ENCODE measurements around the gene SRPK2.

The SRPK2 gene

DNA sequence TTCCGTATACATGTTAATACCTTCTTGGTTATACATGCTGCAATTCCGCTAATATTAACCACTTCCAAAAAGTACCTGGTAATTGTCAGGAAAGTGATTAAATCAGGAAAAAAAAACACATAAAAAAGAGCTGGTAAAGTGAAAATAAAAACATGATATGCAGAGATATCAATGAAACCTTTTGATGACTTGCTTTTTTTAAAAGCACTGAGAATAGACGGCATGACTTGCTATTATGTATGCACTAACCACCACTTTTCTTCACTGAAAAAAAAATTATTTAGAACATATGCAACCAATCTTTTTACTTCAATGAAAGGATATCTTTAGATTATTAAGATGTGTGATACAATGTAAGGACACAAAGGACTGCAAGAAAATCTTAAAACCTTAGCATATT lies 211.7 kb downstream of the SRPK2 start:
- Histone ChIP-seq H3K9ac (ENCODE audit: low read length) (no peak overlapping the region), H3K4me2 (ENCODE audit: low read length) (no peak overlapping the region), H4K20me1 (ENCODE audit: insufficient read depth, low read length) (peaks cover 2% of the 10 kb centered on the region; the same call in 1 of the 2 replicates), H3K9me2 (ENCODE audit: low read depth, low read length) (no peaks in the 10 kb centered on the region), H3K27ac (ENCODE audit: low read depth, low read length, poor library complexity, severe bottlenecking) (no peak overlapping the region), H3K27me3 (ENCODE audit: insufficient read depth, low read length) (no peaks in the 10 kb centered on the region), H3K4me1 (ENCODE audit: insufficient read depth, low read length, severe bottlenecking) (peaks cover 9% of the 10 kb centered on the region), H3K9me3 (ENCODE audit: low read length) (peaks cover 6% of the 10 kb centered on the region), H3K36me3 (ENCODE audit: insufficient read depth, low read length) (no peaks in the 10 kb centered on the region), H3K4me3 (ENCODE audit: low read depth, low read length, poor library complexity, severe bottlenecking) (no peak overlapping the region), H3K79me2 (ENCODE audit: insufficient read depth, low read length) (no peaks in the 10 kb centered on the region), H3F3A (ENCODE audit: insufficient read depth, low read length) (no peaks in the 10 kb centered on the region), H2AFZ (ENCODE audit: low read length) (no peak overlapping the region)
- TF ChIP-seq EZH2 (IDR thresholded peaks at IDR 0.05; ENCODE audit: borderline replicate concordance, low read length): no peak
- TF ChIP-seq, protein P1, sequence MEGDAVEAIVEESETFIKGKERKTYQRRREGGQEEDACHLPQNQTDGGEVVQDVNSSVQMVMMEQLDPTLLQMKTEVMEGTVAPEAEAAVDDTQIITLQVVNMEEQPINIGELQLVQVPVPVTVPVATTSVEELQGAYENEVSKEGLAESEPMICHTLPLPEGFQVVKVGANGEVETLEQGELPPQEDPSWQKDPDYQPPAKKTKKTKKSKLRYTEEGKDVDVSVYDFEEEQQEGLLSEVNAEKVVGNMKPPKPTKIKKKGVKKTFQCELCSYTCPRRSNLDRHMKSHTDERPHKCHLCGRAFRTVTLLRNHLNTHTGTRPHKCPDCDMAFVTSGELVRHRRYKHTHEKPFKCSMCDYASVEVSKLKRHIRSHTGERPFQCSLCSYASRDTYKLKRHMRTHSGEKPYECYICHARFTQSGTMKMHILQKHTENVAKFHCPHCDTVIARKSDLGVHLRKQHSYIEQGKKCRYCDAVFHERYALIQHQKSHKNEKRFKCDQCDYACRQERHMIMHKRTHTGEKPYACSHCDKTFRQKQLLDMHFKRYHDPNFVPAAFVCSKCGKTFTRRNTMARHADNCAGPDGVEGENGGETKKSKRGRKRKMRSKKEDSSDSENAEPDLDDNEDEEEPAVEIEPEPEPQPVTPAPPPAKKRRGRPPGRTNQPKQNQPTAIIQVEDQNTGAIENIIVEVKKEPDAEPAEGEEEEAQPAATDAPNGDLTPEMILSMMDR (IDR thresholded peaks at IDR 0.05; ENCODE audit: low read length): no peak

DNA sequence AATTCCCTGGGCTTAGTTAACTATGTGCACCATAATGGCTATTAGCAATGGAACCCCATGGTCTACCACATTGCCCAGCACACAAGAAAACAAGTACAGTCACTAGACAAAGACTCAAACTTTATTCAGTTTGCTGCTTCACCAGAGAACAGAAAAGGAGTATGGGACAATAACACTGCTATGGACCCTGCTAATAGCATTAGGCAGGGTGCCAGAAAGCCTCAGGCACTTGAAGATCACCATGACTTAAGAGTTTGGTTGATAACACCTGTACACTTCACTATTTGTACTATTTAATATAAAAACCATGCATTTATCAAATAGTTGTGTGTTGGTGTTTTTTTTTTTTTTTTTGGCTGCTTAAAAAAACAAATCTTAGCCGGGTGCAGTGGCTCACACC lies 215.1 kb downstream of the SRPK2 start:
- Histone ChIP-seq H3K79me2 (ENCODE audit: insufficient read depth, low read length) (no peaks in the 10 kb centered on the region), H3K27me3 (ENCODE audit: insufficient read depth, low read length) (no peaks in the 10 kb centered on the region), H3K36me3 (ENCODE audit: insufficient read depth, low read length) (0 out of 2 replicates have a peak, but pooled peaks cover 5% of the 10 kb centered on the region), H2AFZ (ENCODE audit: low read length) (no peak overlapping the region), H3K27ac (ENCODE audit: low read depth, low read length, poor library complexity, severe bottlenecking) (no peak overlapping the region), H4K20me1 (ENCODE audit: insufficient read depth, low read length) (peaks cover 2% of the 10 kb centered on the region; the same call in 1 of the 2 replicates), H3K4me2 (ENCODE audit: low read length) (no peak overlapping the region), H3K9me2 (ENCODE audit: low read depth, low read length) (no peaks in the 10 kb centered on the region), H3K9ac (ENCODE audit: low read length) (no peak overlapping the region), H3F3A (ENCODE audit: insufficient read depth, low read length) (no peaks in the 10 kb centered on the region), H3K9me3 (ENCODE audit: low read length) (no peaks in the 10 kb centered on the region), H3K4me1 (ENCODE audit: insufficient read depth, low read length, severe bottlenecking) (peaks cover 9% of the 10 kb centered on the region), H3K4me3 (ENCODE audit: low read depth, low read length, poor library complexity, severe bottlenecking) (no peak overlapping the region)
- TF ChIP-seq EZH2 (IDR thresholded peaks at IDR 0.05; ENCODE audit: borderline replicate concordance, low read length): no peak
- TF ChIP-seq, protein P1 (IDR thresholded peaks at IDR 0.05; ENCODE audit: low read length): no peak

DNA sequence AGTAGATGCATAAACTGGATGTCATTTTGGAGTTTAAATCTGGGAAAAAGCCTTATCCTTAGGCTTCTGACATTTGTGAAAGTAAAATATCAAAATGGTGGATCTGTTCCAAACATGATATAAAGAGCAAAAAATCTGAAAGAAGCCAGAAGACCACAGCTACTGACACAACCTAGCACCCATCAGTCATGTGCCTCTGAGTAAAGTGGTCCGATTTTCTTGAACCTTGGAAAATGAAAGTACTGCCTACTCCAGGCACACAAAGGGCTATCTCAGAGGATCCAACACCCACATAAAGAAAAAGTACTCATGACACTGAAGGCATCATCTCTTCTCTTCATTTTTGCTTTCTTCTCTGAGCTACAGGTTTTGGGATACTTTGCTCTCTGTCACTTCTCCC lies 224.0 kb downstream of the SRPK2 start:
- no peak overlapping the region for H3K27ac ChIP-seq (ENCODE audit: low read depth, low read length, poor library complexity, severe bottlenecking)

More for the DNA sequence above, 224.0 kb downstream of the SRPK2 start:
- Histone ChIP-seq H3K27me3 (ENCODE audit: insufficient read depth, low read length) (no peaks in the 10 kb centered on the region), H3K9me3 (ENCODE audit: low read length) (no peaks in the 10 kb centered on the region), H2AFZ (ENCODE audit: low read length) (no peak overlapping the region), H4K20me1 (ENCODE audit: insufficient read depth, low read length) (no peaks in the 10 kb centered on the region), H3K4me3 (ENCODE audit: low read depth, low read length, poor library complexity, severe bottlenecking) (no peak overlapping the region), H3K4me2 (ENCODE audit: low read length) (no peak overlapping the region), H3K9me2 (ENCODE audit: low read depth, low read length) (no peaks in the 10 kb centered on the region), H3K4me1 (ENCODE audit: insufficient read depth, low read length, severe bottlenecking) (no peaks in the 10 kb centered on the region), H3K36me3 (ENCODE audit: insufficient read depth, low read length) (peaks cover 35% of the 10 kb centered on the region), H3K9ac (ENCODE audit: low read length) (no peak overlapping the region), H3K79me2 (ENCODE audit: insufficient read depth, low read length) (no peaks in the 10 kb centered on the region), H3F3A (ENCODE audit: insufficient read depth, low read length) (no peaks in the 10 kb centered on the region)
- no peak for TF ChIP-seq EZH2 (IDR thresholded peaks at IDR 0.05; ENCODE audit: borderline replicate concordance, low read length)
- TF ChIP-seq, protein P1 (IDR thresholded peaks at IDR 0.05; ENCODE audit: low read length): no peak

Data from OCI-LY1 (cell line).